ENCODE results near the gene ETS1. TPM values are rescaled to one million over a fixed set of nuclear protein-coding genes. Genes with fewer than 3 reads are reported as not detected.

The ETS1 gene
- total and polyA plus RNA-seq, 5 donors from 2014 or later: 489 to 1,033 (median 577) TPM

DNA sequence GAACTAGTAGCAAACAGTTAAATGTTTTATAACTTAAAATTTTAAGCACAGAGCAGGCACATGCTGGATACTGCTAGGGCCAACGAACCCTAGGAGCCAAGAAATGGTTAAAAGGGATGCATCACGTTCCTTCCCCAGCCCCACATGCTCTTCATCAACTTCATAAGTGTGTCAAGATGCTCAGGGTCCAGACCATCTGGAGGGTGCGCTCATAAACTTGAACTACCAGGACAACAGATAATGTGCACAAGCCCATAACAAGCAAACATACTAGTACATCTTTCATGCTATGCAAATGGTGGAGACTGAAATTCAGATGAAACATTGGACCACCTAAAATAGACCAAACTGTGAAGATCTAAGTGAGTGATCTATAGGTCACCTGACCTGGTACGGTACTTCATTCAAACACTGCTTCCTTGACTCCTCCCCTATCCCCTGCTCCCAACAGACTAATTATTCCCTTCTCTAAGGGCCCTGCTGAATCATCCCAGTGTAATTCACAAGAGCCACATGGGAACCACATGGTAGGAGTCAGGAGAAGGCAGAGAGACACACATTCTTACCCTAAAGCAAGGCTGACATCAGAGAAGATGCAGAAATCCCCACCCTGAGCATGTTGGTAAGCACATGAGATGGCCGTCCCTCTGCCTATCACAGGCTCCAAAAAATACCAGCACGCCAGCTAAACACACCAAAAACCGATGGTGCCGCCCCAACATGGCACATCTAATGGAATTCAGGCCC is 83.9 kb downstream of the ETS1 start:
- H3K4me3 ChIP-seq (ENCODE audit: low read depth, low read length): peak overlapping the region; percentile 100
- H3K27ac Mint-ChIP-seq: peak overlapping the region; percentile 96 to 99 (median 98)

DNA sequence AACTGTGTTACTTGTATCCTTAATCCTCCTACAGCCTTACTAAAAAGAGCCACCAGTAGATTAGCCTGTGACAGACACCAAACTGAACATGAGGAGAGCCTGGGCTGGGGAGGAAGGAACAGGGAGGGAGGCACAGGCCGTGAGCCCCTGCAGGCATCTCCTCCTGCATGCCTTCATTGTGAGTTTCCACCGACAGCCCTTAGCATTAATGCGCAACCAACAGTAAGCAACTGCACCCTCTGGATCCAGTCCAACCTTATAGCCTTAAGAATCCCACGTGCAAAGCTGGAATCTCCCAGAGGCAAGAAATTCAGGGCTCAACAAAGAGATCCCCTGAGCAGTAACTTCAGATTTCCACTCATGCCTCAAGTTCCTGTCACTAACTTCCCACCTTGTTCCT is 84.6 kb downstream of the ETS1 start:
- ATAC-seq (ENCODE audit: low read depth in 2 of 2) (no peak), DNase-seq (no peak)
- H3K4me1 Mint-ChIP-seq: peaks cover 30 to 97% (median 85%) of the 10 kb centered on the region in 4 donors
- no peaks in the 10 kb centered on the region for H3K9me3 Mint-ChIP-seq
- peak overlapping the region; percentile 96 to 99 (median 98) for H3K4me3 Mint-ChIP-seq
- H3K36me3 Mint-ChIP-seq: peaks cover 85% of the 10 kb centered on the region
- Histone ChIP-seq H3K4me3 (ENCODE audit: low read depth, low read length) (peak overlapping the region; percentile 100), H3K27ac (ENCODE audit: insufficient read depth, low read length, poor library complexity, severe bottlenecking) (peak overlapping the region; percentile 97), H3K36me3 (ENCODE audit: control insufficient read depth, insufficient read depth, low read length) (peaks cover 88% of the 10 kb centered on the region), H3K4me1 (ENCODE audit: control insufficient read depth, insufficient read depth, low read length, poor library complexity, severe bottlenecking) (peaks cover 100% of the 10 kb centered on the region), H3K27me3 (ENCODE audit: control insufficient read depth, insufficient read depth, low read length) (no peaks in the 10 kb centered on the region), H3K9me3 (ENCODE audit: control insufficient read depth in 2 of 2, low read length in 2 of 2) (no peaks in the 10 kb centered on the region)
- H3K27ac Mint-ChIP-seq: peak overlapping the region; percentile 88 to 99 (median 98)
- no peaks in the 10 kb centered on the region for H3K27me3 Mint-ChIP-seq

More for the DNA sequence above, 83.9 kb downstream of the ETS1 start:
- Histone ChIP-seq H3K4me1 (ENCODE audit: control insufficient read depth, insufficient read depth, low read length, poor library complexity, severe bottlenecking) (peaks cover 100% of the 10 kb centered on the region), H3K27me3 (ENCODE audit: control insufficient read depth, insufficient read depth, low read length) (no peaks in the 10 kb centered on the region), H3K27ac (ENCODE audit: insufficient read depth, low read length, poor library complexity, severe bottlenecking) (peak overlapping the region; percentile 97), H3K9me3 (ENCODE audit: control insufficient read depth in 2 of 2, low read length in 2 of 2) (no peaks in the 10 kb centered on the region), H3K36me3 (ENCODE audit: control insufficient read depth, insufficient read depth, low read length) (peaks cover 84% of the 10 kb centered on the region)
- Mint-ChIP-seq H3K27me3 (no peaks in the 10 kb centered on the region), H3K9me3 (no peaks in the 10 kb centered on the region), H3K4me3 (peak overlapping the region; percentile 96 to 99 (median 98)), H3K4me1 (peaks cover 29 to 98% (median 84%) of the 10 kb centered on the region in 4 donors), H3K36me3 (peaks cover 82% of the 10 kb centered on the region)
- peak in 2 of 3 donors; percentile 46 to 53 for DNase-seq
- peak in 1 of 2 donors; percentile 33 for ATAC-seq (ENCODE audit: low read depth in 2 of 2)

DNA sequence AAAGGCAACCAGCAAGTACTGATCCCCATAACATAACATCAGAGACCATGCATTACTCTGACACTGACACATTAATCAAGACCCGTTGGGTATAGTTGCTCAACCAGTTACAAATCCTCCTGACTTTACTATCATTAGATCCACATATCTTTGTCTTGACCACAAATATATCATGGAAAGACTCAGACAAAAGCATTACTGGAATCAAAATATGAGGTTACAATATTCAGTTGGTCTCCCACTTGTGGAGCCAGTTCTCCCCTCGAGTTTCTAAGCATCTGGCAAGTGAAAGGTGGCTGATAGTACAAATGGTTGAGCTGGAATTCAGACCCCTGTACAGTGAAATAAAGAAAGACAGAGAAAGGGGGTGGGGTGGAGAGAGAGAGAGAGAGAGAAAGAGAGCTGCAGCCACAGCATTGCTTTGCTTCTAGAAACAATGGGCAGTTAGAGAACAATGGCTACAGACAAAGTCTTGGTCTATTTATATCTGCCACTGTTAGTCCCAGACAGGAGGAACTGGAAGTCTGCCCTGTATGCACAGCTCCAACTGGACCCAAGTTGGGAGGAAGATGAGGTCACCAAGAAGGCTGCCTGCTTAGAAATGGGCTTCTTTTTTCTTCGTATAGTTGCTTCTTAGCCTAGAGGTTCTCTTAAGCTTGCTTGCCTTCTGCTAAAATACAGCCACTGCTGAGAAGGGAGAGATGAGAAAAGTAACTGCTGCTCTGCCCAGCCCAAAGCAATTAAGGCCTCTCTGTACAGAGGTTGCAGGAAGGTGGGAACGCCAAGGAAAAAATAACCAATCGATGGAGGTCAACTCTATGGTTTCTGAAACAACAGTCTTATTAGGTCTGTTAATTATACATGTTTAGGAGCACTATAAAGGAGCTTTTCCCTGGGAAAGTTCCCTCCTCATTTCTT is 85.5 kb downstream of the ETS1 start:
- no peaks in the 10 kb centered on the region for H3K27me3 ChIP-seq (ENCODE audit: control insufficient read depth, insufficient read depth, low read length)
- no peaks in the 10 kb centered on the region for H3K9me3 ChIP-seq (ENCODE audit: control insufficient read depth in 2 of 2, low read length in 2 of 2)
- H3K4me3 ChIP-seq (ENCODE audit: low read depth, low read length): peak overlapping the region; percentile 100
- H3K4me1 Mint-ChIP-seq: peaks cover 32 to 97% (median 86%) of the 10 kb centered on the region in 4 donors
- peak overlapping the region; percentile 96 to 99 (median 98) for H3K4me3 Mint-ChIP-seq
- peaks cover 85% of the 10 kb centered on the region for H3K36me3 Mint-ChIP-seq
- H3K27ac ChIP-seq (ENCODE audit: insufficient read depth, low read length, poor library complexity, severe bottlenecking): peak overlapping the region; percentile 97
- H3K27me3 Mint-ChIP-seq: no peaks in the 10 kb centered on the region
- peaks cover 100% of the 10 kb centered on the region for H3K4me1 ChIP-seq (ENCODE audit: control insufficient read depth, insufficient read depth, low read length, poor library complexity, severe bottlenecking)
- peaks cover 89% of the 10 kb centered on the region for H3K36me3 ChIP-seq (ENCODE audit: control insufficient read depth, insufficient read depth, low read length)
- ATAC-seq (ENCODE audit: low read depth in 2 of 2) (no peak), DNase-seq (no peak)
- H3K27ac Mint-ChIP-seq: peak overlapping the region; percentile 92 to 99 (median 98)
- H3K9me3 Mint-ChIP-seq: no peaks in the 10 kb centered on the region

DNA sequence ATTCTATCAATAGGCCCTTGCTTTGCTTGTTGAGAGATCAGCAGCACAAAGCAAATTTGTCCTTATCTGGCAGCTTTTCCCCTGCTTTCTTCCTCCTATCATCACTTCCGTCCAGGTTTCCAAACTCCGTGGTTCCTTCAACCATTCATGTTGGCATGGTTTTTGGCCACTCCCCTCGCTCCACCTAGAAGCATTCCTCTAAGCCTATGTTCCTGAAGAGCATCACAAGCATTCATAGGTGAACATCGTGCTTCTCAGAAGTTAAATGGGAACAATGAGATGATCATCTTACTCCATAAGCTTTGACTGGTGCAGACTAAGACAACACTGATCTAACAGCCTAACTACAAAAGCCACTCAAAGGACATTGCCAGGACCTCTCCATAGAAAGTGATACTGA is 86.3 kb downstream of the ETS1 start:
- H3K27ac Mint-ChIP-seq: peak overlapping the region; percentile 92 to 99 (median 98)
- H3K4me1 Mint-ChIP-seq: peaks cover 36 to 97% (median 87%) of the 10 kb centered on the region in 4 donors
- Histone ChIP-seq H3K27ac (ENCODE audit: insufficient read depth, low read length, poor library complexity, severe bottlenecking) (peak overlapping the region; percentile 97), H3K9me3 (ENCODE audit: control insufficient read depth in 2 of 2, low read length in 2 of 2) (no peaks in the 10 kb centered on the region), H3K27me3 (ENCODE audit: control insufficient read depth, insufficient read depth, low read length) (no peaks in the 10 kb centered on the region), H3K4me1 (ENCODE audit: control insufficient read depth, insufficient read depth, low read length, poor library complexity, severe bottlenecking) (peaks cover 100% of the 10 kb centered on the region), H3K4me3 (ENCODE audit: low read depth, low read length) (peak overlapping the region; percentile 100), H3K36me3 (ENCODE audit: control insufficient read depth, insufficient read depth, low read length) (peaks cover 89% of the 10 kb centered on the region)
- peaks cover 80% of the 10 kb centered on the region for H3K36me3 Mint-ChIP-seq
- H3K27me3 Mint-ChIP-seq: no peaks in the 10 kb centered on the region
- no peaks in the 10 kb centered on the region for H3K9me3 Mint-ChIP-seq
- H3K4me3 Mint-ChIP-seq: peak overlapping the region; percentile 96 to 99 (median 98)
- DNase-seq (peak in 1 of 3 donors; percentile 38), ATAC-seq (ENCODE audit: low read depth in 2 of 2) (no peak)

DNA sequence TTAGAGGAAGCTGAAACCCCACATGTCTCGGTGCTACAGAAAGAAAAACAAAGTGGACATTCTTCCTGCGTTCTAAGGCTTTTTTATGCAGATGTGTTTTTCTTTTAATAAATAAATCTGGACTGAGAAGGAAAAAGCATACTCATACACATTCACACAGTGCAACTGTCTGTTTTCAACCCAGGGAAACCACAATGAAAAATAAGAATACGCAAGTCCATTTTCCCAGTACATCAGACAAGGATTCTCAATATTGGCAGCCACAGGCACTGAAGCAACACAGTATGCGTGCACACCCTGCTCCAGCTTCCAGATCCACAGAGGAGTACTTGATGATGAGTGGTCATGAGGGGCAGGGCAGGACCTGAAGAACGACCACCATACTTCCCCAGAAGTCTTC is 86.9 kb downstream of the ETS1 start:
- H3K4me1 ChIP-seq (ENCODE audit: control insufficient read depth, insufficient read depth, low read length, poor library complexity, severe bottlenecking): peaks cover 100% of the 10 kb centered on the region
- peak overlapping the region; percentile 100 for H3K4me3 ChIP-seq (ENCODE audit: low read depth, low read length)
- ATAC-seq (ENCODE audit: low read depth in 2 of 2) (no peak), DNase-seq (no peak)
- no peaks in the 10 kb centered on the region for H3K27me3 Mint-ChIP-seq
- H3K36me3 Mint-ChIP-seq: peaks cover 80% of the 10 kb centered on the region
- H3K4me1 Mint-ChIP-seq: peaks cover 41 to 97% (median 88%) of the 10 kb centered on the region in 4 donors
- peak overlapping the region; percentile 96 to 99 (median 98) for H3K4me3 Mint-ChIP-seq
- peak overlapping the region; percentile 92 to 99 (median 98) for H3K27ac Mint-ChIP-seq
- H3K9me3 Mint-ChIP-seq: no peaks in the 10 kb centered on the region
- peak overlapping the region; percentile 97 for H3K27ac ChIP-seq (ENCODE audit: insufficient read depth, low read length, poor library complexity, severe bottlenecking)
- no peaks in the 10 kb centered on the region for H3K27me3 ChIP-seq (ENCODE audit: control insufficient read depth, insufficient read depth, low read length)
- H3K36me3 ChIP-seq (ENCODE audit: control insufficient read depth, insufficient read depth, low read length): peaks cover 85% of the 10 kb centered on the region
- H3K9me3 ChIP-seq (ENCODE audit: control insufficient read depth in 2 of 2, low read length in 2 of 2): no peaks in the 10 kb centered on the region

DNA sequence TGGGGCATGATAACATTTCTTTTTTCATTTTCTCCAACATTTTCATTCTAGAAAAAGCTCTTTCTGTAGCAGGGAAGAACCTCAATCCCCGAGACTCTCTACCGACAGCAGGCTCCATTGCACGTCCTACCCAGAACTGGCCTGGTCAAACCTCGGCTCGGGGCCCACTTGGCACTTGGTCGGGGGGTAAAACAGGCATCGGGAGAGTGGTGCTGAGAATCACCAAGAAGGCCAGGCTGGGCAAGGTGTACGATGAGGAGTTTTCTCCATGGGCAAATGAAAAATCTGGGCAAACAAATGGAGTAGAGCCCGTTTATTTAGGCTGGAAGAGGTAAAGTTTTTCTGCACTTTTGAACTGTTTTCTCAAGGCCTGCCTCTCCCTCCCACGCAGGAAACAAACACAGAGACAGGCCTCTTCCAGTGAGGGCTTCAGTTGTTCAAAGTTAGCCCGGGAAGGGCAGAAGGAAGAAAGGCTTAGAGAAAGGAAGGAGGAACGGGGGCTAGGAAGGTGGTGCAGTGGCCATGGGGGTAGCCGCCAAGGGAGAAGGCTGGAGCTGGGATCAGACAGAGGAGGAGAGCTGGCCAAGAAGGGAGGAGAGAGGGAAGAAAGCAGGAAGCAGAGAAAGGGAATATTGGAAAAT is 87.6 kb downstream of the ETS1 start:
- Histone ChIP-seq H3K9me3 (ENCODE audit: control insufficient read depth in 2 of 2, low read length in 2 of 2) (no peaks in the 10 kb centered on the region), H3K27ac (ENCODE audit: insufficient read depth, low read length, poor library complexity, severe bottlenecking) (peak overlapping the region; percentile 97), H3K4me1 (ENCODE audit: control insufficient read depth, insufficient read depth, low read length, poor library complexity, severe bottlenecking) (peaks cover 100% of the 10 kb centered on the region), H3K4me3 (ENCODE audit: low read depth, low read length) (peak overlapping the region; percentile 100), H3K36me3 (ENCODE audit: control insufficient read depth, insufficient read depth, low read length) (peaks cover 84% of the 10 kb centered on the region), H3K27me3 (ENCODE audit: control insufficient read depth, insufficient read depth, low read length) (no peaks in the 10 kb centered on the region)
- Mint-ChIP-seq H3K27me3 (no peaks in the 10 kb centered on the region), H3K4me1 (peaks cover 48 to 97% (median 87%) of the 10 kb centered on the region in 4 donors), H3K27ac (peak overlapping the region; percentile 98 to 99 (median 98)), H3K36me3 (peaks cover 78% of the 10 kb centered on the region), H3K4me3 (peak overlapping the region; percentile 86 to 98 (median 90)), H3K9me3 (no peaks in the 10 kb centered on the region)
- DNase-seq: no peak
- no peak for ATAC-seq (ENCODE audit: low read depth in 2 of 2)

DNA sequence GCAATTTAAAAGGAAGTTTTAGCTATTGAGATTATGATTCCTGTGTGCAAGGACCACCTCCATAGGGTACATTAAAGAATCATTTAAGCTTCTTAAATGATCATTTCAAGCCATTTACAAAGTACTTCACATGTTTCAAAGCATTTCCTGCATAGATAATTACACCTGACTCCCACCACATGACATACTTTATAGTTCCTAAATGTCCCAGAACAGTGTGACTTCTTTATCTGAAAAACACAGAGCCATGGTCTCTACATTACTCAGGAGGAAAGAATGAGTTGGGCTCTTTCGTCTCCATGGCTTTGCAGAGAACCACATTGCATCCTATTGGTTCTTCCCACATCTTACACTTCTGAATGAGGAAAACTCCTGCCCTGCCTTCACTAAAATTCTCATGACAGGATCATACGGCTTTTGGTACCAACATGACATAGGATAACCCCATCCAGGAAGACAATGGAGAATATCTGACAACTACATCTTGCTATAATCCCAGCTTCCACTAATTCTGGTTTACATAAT is 88.6 kb downstream of the ETS1 start:
- H3K4me1 ChIP-seq (ENCODE audit: control insufficient read depth, insufficient read depth, low read length, poor library complexity, severe bottlenecking): peaks cover 100% of the 10 kb centered on the region
- H3K4me3 Mint-ChIP-seq: peak overlapping the region; percentile 86 to 98 (median 90)
- peak overlapping the region; percentile 100 for H3K4me3 ChIP-seq (ENCODE audit: low read depth, low read length)
- H3K27ac Mint-ChIP-seq: peak overlapping the region; percentile 98 to 99 (median 98)
- ATAC-seq (ENCODE audit: low read depth in 2 of 2): no peak
- H3K9me3 Mint-ChIP-seq: no peaks in the 10 kb centered on the region
- no peak for DNase-seq
- H3K9me3 ChIP-seq (ENCODE audit: control insufficient read depth in 2 of 2, low read length in 2 of 2): no peaks in the 10 kb centered on the region
- peaks cover 83% of the 10 kb centered on the region for H3K36me3 ChIP-seq (ENCODE audit: control insufficient read depth, insufficient read depth, low read length)
- no peaks in the 10 kb centered on the region for H3K27me3 ChIP-seq (ENCODE audit: control insufficient read depth, insufficient read depth, low read length)
- H3K27ac ChIP-seq (ENCODE audit: insufficient read depth, low read length, poor library complexity, severe bottlenecking): peak overlapping the region; percentile 97
- peaks cover 57 to 97% (median 87%) of the 10 kb centered on the region in 4 donors for H3K4me1 Mint-ChIP-seq
- no peaks in the 10 kb centered on the region for H3K27me3 Mint-ChIP-seq
- peaks cover 73% of the 10 kb centered on the region for H3K36me3 Mint-ChIP-seq

All from CD4-positive, CD25-positive, alpha-beta regulatory T cell (primary cell).